Tibial nerve (tissue), 4 donors: ENCODE results near the gene FBXO2. TPM values are rescaled to one million over a fixed set of nuclear protein-coding genes. Genes with fewer than 3 reads are reported as not detected.

ENCODE experiments used
- DNase-seq, 2 donors: peaks; one replicate each; pipeline ENCODE4 v3.0.0-alpha.2; 2019; ENCODE audit warnings: low spot score in 2 of 2
- H3K27ac ChIP-seq, 4 donors: fragments of 200-600 bp; sonication (generic) in 3 of 4; one replicate each; pipeline ENCODE4 v1.5.1; 2017 to 2019; ENCODE audit warnings: mild to moderate bottlenecking in 1 of 4
- H3K27me3 ChIP-seq, 2 donors: fragments of 200-600 bp; sonication (generic) in 1 of 2; one replicate each; pipeline versions ENCODE4 v1.5.1 to v1.6.0; 2017 to 2019
- H3K36me3 ChIP-seq, 3 donors: fragments of 200-600 bp; sonication (generic); one replicate each; pipeline ENCODE4 v1.5.1; 2018 to 2019
- H3K4me1 ChIP-seq, 4 donors: fragments of 200-600 bp; sonication (generic) in 3 of 4; one replicate each; pipeline ENCODE4 v1.5.1; 2017 to 2019
- H3K4me3 ChIP-seq, 4 donors: fragments of 200-600 bp; sonication (generic) in 3 of 4; one replicate each; pipeline ENCODE4 v1.5.1; 2017 to 2019; ENCODE audit warnings: mild to moderate bottlenecking in 1 of 4, moderate library complexity in 1 of 4
- H3K9me3 ChIP-seq, 4 donors: fragments of 200-600 bp; sonication (generic) in 3 of 4; one replicate each; pipeline ENCODE4 v1.5.1; 2017 to 2019
- EP300 ChIP-seq, 2 donors: sonication (generic); formaldehyde crosslinking; IDR thresholded peaks; one replicate each; pipeline ENCODE4 v1.6.1; 2017; ENCODE audit warnings: antibody characterized with exemption in 2 of 2, mild to moderate bottlenecking in 1 of 2
- POLR2A ChIP-seq, 2 donors: fragments of 450-650 bp; IDR thresholded peaks; one replicate each; pipeline ENCODE4 v1.6.1; 2017; ENCODE audit warnings: antibody characterized with exemption in 2 of 2, mild to moderate bottlenecking in 2 of 2, moderate library complexity in 2 of 2
- WGBS, 2 donors: methylation state at CpG; one replicate each; pipeline ENCODE4 v1.1.5; 2018; 5-methylcytosine and 5-hydroxymethylcytosine counted together
- total RNA-seq, 4 donors: library from RNA; depleted of rRNA; stranded (reverse); fragments of >200 nt; gene quantifications; one replicate each; pipeline ENCODE4 v1.1.0, GENCODE V29; 2016
- TF ChIP-seq, protein P1 (sequence below), 5 experiments: fragments of 200-600 bp in 3 of 5; fragments of 450-650 bp in 2 of 5; sonication (generic) in 3 of 5; IDR thresholded peaks; one replicate each; pipeline ENCODE4 v1.5.1; 2016 to 2019; ENCODE audit warnings: antibody characterized with exemption in 5 of 5, mild to moderate bottlenecking in 3 of 5, moderate library complexity in 2 of 5

FBXO2 gene
- total RNA-seq, 4 donors from 2014 or later: 7.5 to 21.0 (median 15.6) TPM

DNA sequence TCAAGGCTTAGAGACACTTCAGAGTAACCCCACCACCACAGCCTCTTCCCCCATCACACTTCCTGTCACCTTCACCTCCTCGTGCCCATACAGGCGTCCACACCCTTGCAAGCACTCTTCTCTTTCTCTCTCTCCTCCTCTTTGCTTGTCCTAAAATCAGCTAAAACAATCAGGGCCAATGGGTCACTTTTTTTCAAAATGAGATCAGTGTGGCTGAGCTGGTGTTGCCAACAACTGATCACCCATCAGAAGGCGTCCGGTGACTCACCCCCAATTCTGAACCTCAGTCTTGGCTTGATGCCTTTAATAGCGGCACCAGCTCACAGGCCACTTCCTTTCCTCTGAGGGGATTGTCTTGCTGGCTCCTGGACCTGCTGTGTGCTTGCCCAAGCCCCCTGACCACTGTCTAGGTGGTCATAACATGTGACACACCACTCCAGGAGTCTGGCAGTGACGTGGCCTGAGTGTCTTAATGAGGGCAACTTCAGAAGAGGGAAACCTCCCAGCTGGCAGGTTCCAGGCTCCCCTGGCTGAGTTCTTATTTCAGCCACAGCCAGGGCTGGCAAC is 38.9 kb upstream of the FBXO2 start:
- no peak for DNase-seq
- TF ChIP-seq POLR2A (IDR thresholded peaks at IDR 0.05) (no peak), EP300 (IDR thresholded peaks at IDR 0.05) (no peak)
- TF ChIP-seq, protein P1, sequence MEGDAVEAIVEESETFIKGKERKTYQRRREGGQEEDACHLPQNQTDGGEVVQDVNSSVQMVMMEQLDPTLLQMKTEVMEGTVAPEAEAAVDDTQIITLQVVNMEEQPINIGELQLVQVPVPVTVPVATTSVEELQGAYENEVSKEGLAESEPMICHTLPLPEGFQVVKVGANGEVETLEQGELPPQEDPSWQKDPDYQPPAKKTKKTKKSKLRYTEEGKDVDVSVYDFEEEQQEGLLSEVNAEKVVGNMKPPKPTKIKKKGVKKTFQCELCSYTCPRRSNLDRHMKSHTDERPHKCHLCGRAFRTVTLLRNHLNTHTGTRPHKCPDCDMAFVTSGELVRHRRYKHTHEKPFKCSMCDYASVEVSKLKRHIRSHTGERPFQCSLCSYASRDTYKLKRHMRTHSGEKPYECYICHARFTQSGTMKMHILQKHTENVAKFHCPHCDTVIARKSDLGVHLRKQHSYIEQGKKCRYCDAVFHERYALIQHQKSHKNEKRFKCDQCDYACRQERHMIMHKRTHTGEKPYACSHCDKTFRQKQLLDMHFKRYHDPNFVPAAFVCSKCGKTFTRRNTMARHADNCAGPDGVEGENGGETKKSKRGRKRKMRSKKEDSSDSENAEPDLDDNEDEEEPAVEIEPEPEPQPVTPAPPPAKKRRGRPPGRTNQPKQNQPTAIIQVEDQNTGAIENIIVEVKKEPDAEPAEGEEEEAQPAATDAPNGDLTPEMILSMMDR (IDR thresholded peaks at IDR 0.05): no peak
- Histone ChIP-seq H3K36me3 (no peaks in the 10 kb centered on the region), H3K9me3 (no peaks in the 10 kb centered on the region), H3K27ac (peak overlapping the region in 1 of 4 donors; percentile 64), H3K27me3 (peaks cover 0 to 41% of the 10 kb centered on the region in 2 donors), H3K4me3 (no peak overlapping the region), H3K4me1 (peaks cover 0 to 33% (median 19%) of the 10 kb centered on the region in 4 donors)
- 19 to 23% methylated on average over 5 to 6 of the region's 6 CpGs for WGBS, 2 donors

- Histone ChIP-seq H3K9me3 (no peaks in the 10 kb centered on the region), H3K4me3 (peak overlapping the region in 2 of 4 donors; percentile 22 to 44), H3K36me3 (no peaks in the 10 kb centered on the region), H3K27ac (peak overlapping the region in 1 of 4 donors; percentile 64), H3K27me3 (peaks cover 0 to 41% of the 10 kb centered on the region in 2 donors), H3K4me1 (peaks cover 0 to 33% (median 19%) of the 10 kb centered on the region in 4 donors)
- WGBS, 2 donors: 11 to 12% methylated on average over 54 to 56 of the region's 64 CpGs
- DNase-seq: no peak
- TF ChIP-seq, protein P1 (IDR thresholded peaks at IDR 0.05): no peak
- TF ChIP-seq EP300 (IDR thresholded peaks at IDR 0.05) (no peak), POLR2A (IDR thresholded peaks at IDR 0.05) (no peak)
These were observed 37.9 kb upstream of the FBXO2 start for GRCh38 chr1:11691928-11692711.

GRCh38 chr1:11691302-11691914 is 37.2 kb upstream of the FBXO2 start, which contains the start of gene DRAXIN:
DRAXIN (plus strand) TSS chr1:11691710; CDS start chr1:11706259, 14,549 bp downstream.
- no peak for DNase-seq
- Histone ChIP-seq H3K27me3 (peaks cover 0 to 41% of the 10 kb centered on the region in 2 donors), H3K4me3 (peak within 1 kb of the TSS in 3 of 4 donors; percentile 4 to 44 (median 22)), H3K9me3 (no peaks in the 10 kb centered on the region), H3K36me3 (no peaks in the 10 kb centered on the region), H3K4me1 (peaks cover 0 to 33% (median 19%) of the 10 kb centered on the region in 4 donors), H3K27ac (peak within 1 kb of the TSS in 1 of 4 donors; percentile 64)
- TF ChIP-seq, protein P1 (IDR thresholded peaks at IDR 0.05): no peak
- TF ChIP-seq POLR2A (IDR thresholded peaks at IDR 0.05) (no peak), EP300 (IDR thresholded peaks at IDR 0.05) (no peak)
- 1% methylated on average over 69 of the region's 78 CpGs; no CpG with 5 or more reads in 1 of the 2 donors for whole genome bisulfite sequencing, 2 donors

DNA sequence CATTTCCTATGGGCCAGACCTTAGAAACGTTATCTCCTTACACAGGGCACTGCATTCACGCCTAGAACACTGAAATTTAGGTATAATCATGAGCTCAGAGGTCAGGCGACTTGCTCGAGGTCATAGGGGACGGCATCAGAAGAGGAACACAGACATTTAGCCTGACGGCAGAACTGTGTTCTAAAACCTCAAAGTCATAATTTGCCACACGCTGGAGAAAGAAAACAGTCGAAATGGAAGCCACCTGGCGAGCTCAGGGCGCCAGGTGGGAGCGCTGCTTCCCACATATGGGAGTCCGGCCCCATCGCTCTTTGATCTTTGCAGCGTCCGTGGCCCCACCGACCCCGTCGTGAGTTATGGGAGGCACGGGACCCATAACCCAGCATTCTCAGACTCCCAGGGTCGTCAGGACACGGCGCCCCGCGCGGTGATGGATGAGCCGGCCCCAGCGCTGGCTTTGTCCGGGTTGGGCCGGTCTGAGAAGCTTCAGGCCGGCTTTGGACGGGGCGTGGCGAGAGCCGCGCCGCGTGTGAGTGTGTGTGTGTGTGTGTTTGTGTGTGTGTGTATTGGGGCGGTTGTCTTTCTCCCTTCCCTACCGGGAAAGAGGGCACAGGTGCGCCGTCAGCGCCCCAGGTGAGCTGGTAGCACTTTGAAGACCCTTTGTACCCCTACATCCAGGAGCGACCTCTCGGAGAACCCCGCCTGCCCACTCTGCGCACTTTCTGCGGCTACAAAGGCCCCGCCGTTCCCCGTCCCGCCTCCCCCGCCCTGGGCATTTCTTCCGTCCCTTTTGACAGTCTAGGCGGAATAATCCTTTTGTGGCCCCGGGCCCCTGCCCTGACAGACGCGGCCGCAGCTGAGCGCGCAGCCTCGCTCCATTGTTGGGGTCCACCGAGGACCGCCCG is 36.4 kb upstream of the FBXO2 start:
- peak overlapping the region in 3 of 4 donors; percentile 2 to 44 (median 4) for H3K4me3 ChIP-seq
- no peaks in the 10 kb centered on the region for H3K36me3 ChIP-seq
- H3K27ac ChIP-seq: peak overlapping the region in 1 of 4 donors; percentile 5
- peaks cover 0 to 33% (median 19%) of the 10 kb centered on the region in 4 donors for H3K4me1 ChIP-seq
- WGBS, 2 donors: 9 to 12% methylated on average over 45 to 46 of the region's 64 CpGs
- DNase-seq: no peak
- peaks cover 0 to 41% of the 10 kb centered on the region in 2 donors for H3K27me3 ChIP-seq
- H3K9me3 ChIP-seq: no peaks in the 10 kb centered on the region
- no peak for TF ChIP-seq POLR2A (IDR thresholded peaks at IDR 0.05)
- TF ChIP-seq, protein P1 (IDR thresholded peaks at IDR 0.05): no peak
- no peak for TF ChIP-seq EP300 (IDR thresholded peaks at IDR 0.05)
